Mesothelial cell of epicardium (in vitro differentiated cells): ENCODE data around the gene NOTCH1. TPM values are rescaled to one million over a fixed set of nuclear protein-coding genes. Genes with fewer than 3 reads are reported as not detected.
"Not testable (repeated sequence)": the region's sequence is repeated elsewhere in the genome, so short reads cannot be mapped to it uniquely, and the experiment has no call there.

Experiments used
- DNase-seq, 2 experiments: peaks; one replicate each; pipeline ENCODE4 v3.0.0; 2021; ENCODE audit warnings: low spot score in 2 of 2; ENCODE audit not compliant: unreplicated experiment in 2 of 2
- H3K27ac Mint-ChIP-seq: 2 replicates; pipeline ENCODE4 v1.8.0; 2021; ENCODE audit warnings: mixed read lengths
- H3K27me3 Mint-ChIP-seq: 2 replicates; pipeline ENCODE4 v1.8.0; 2021; ENCODE audit warnings: low read depth, mixed read lengths
- H3K36me3 Mint-ChIP-seq: 2 replicates; pipeline ENCODE4 v1.8.0; 2021; ENCODE audit warnings: mixed read lengths
- H3K4me1 Mint-ChIP-seq: 2 replicates; pipeline ENCODE4 v1.8.0; 2021; ENCODE audit warnings: mixed read lengths
- H3K4me3 Mint-ChIP-seq: 2 replicates; pipeline ENCODE4 v1.8.0; 2021; ENCODE audit warnings: mild to moderate bottlenecking, moderate library complexity, mixed read lengths
- H3K9me3 Mint-ChIP-seq: 2 replicates; pipeline ENCODE4 v1.8.0; 2021; ENCODE audit warnings: mixed read lengths
- CTCF ChIP-seq: fragments of 200-600 bp; sonication (generic); IDR thresholded peaks from one replicate; pipeline ENCODE4 v1.5.0; 2021; ENCODE audit warnings: antibody characterized with exemption; ENCODE audit not compliant: unreplicated experiment
- total RNA-seq: library from RNA; stranded (reverse); gene quantifications from 3 replicates; pipeline ENCODE4 v1.2.1, GENCODE V29; 2021

Gene NOTCH1
- total RNA-seq, 1 donor from 2014 or later, result 107 TPM

GRCh38 chr9:136562746-136563495, 17.1 kb upstream of the NOTCH1 start:
- H3K27me3 Mint-ChIP-seq, result no peaks in the 10 kb centered on the region
- H3K4me1 Mint-ChIP-seq, result peaks cover 34% of the 10 kb centered on the region
- DNase-seq, result no peak
- H3K4me3 Mint-ChIP-seq, result no peak overlapping the region
- TF ChIP-seq CTCF, result no peak
- H3K9me3 Mint-ChIP-seq, result peaks cover 13% of the 10 kb centered on the region
- H3K36me3 Mint-ChIP-seq, result peaks cover 5% of the 10 kb centered on the region
- no peak overlapping the region for H3K27ac Mint-ChIP-seq

GRCh38 chr9:136561779-136562178, 15.9 kb upstream of the NOTCH1 start:
- Mint-ChIP-seq H3K4me1 (peaks cover 27% of the 10 kb centered on the region), H3K9me3 (peaks cover 13% of the 10 kb centered on the region), H3K36me3 (peaks cover 5% of the 10 kb centered on the region), H3K27me3 (no peaks in the 10 kb centered on the region), H3K27ac (no peak overlapping the region), H3K4me3 (no peak overlapping the region)
- no peak for TF ChIP-seq CTCF
- DNase-seq, result no peak

- H3K4me3 Mint-ChIP-seq, result no peak overlapping the region
- H3K27me3 Mint-ChIP-seq, result no peaks in the 10 kb centered on the region
- H3K36me3 Mint-ChIP-seq, result peaks cover 5% of the 10 kb centered on the region
- H3K4me1 Mint-ChIP-seq, result peaks cover 20% of the 10 kb centered on the region
- no peak for DNase-seq
- no peak for TF ChIP-seq CTCF
- peaks cover 13% of the 10 kb centered on the region for H3K9me3 Mint-ChIP-seq
- no peak overlapping the region for H3K27ac Mint-ChIP-seq
Measured at GRCh38 chr9:136560586-136560985, 14.7 kb upstream of the NOTCH1 start.

GRCh38 chr9:136559371-136559770, 13.5 kb upstream of the NOTCH1 start:
- Mint-ChIP-seq H3K4me1 (peaks cover 16% of the 10 kb centered on the region), H3K9me3 (peaks cover 13% of the 10 kb centered on the region)
- not testable (repeated sequence) for DNase-seq, H3K4me3 Mint-ChIP-seq, H3K36me3 Mint-ChIP-seq, H3K27ac Mint-ChIP-seq, H3K27me3 Mint-ChIP-seq

GRCh38 chr9:136558846-136559245, 13.0 kb upstream of the NOTCH1 start:
- Mint-ChIP-seq H3K9me3 (peaks cover 13% of the 10 kb centered on the region), H3K4me1 (peaks cover 19% of the 10 kb centered on the region)
- H3K4me3 Mint-ChIP-seq, DNase-seq, H3K36me3 Mint-ChIP-seq, H3K27ac Mint-ChIP-seq, H3K27me3 Mint-ChIP-seq: not testable (repeated sequence)

- Mint-ChIP-seq H3K27ac (peak overlapping the region; percentile 30), H3K4me1 (peaks cover 23% of the 10 kb centered on the region), H3K9me3 (peaks cover 13% of the 10 kb centered on the region), H3K4me3 (no peak overlapping the region), H3K36me3 (peaks cover 5% of the 10 kb centered on the region), H3K27me3 (no peaks in the 10 kb centered on the region)
- TF ChIP-seq CTCF, result no peak
- DNase-seq, result no peak
Measured at GRCh38 chr9:136558373-136558772, 12.5 kb upstream of the NOTCH1 start.
